ENCODE results near the gene STK16. TPM values are rescaled to one million over a fixed set of nuclear protein-coding genes. Genes with fewer than 3 reads are reported as not detected.
A peak's percentile ranks its signal among the peaks of the same experiment; 100 is the strongest.

Gene STK16
- total RNA-seq, 1 donor from 2014 or later: 26.7 TPM

DNA sequence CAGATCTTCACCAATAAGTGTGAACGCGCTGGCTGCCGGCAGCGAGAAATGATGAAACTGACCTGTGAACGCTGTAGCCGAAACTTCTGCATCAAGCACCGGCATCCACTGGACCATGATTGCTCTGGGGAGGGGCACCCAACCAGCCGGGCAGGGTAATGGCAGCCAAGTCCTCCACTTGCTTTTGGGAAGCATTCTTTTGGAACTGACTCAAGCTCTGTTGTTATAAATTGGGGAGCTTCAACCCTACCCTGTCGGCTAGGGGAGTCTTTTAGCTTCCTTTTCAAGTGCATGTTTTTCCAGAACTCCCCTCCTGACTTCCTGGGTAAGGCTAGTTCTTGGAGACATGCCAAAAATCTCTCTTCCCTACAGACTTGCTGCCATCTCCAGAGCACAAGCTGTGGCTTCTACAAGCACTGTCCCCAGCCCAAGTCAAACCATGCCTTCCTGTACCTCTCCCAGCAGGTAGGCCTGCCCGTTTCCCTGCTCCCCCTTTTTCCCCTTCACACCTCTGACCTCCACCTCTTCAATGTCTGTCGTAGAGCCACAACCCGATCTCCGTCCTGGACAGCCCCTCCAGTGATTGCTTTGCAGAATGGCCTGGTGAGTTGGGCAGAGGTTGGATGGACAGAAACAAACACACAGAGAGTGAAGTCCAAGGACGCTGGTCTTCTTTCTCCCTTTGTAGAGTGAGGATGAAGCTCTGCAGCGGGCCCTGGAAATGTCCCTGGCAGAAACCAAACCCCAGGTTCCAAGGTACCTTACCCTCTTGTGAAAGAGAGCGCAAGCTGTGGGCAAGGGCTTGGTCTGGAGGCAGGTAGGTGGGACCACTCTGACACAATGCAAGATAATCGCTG is 37.2 kb upstream of the STK16 start:
- TF ChIP-seq, protein P1, sequence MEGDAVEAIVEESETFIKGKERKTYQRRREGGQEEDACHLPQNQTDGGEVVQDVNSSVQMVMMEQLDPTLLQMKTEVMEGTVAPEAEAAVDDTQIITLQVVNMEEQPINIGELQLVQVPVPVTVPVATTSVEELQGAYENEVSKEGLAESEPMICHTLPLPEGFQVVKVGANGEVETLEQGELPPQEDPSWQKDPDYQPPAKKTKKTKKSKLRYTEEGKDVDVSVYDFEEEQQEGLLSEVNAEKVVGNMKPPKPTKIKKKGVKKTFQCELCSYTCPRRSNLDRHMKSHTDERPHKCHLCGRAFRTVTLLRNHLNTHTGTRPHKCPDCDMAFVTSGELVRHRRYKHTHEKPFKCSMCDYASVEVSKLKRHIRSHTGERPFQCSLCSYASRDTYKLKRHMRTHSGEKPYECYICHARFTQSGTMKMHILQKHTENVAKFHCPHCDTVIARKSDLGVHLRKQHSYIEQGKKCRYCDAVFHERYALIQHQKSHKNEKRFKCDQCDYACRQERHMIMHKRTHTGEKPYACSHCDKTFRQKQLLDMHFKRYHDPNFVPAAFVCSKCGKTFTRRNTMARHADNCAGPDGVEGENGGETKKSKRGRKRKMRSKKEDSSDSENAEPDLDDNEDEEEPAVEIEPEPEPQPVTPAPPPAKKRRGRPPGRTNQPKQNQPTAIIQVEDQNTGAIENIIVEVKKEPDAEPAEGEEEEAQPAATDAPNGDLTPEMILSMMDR (IDR thresholded peaks at IDR 0.05): no peak
- peak overlapping the region; percentile 76 for H3K4me3 ChIP-seq
- intact Hi-C loops (cut with DNase I): no loop called here
- ATAC-seq (no peak), DNase-seq (no peak)
- H3K9me3 ChIP-seq: no peaks in the 10 kb centered on the region
- H3K27me3 ChIP-seq (ENCODE audit: low read depth): no peaks in the 10 kb centered on the region
- H3K36me3 ChIP-seq: peaks cover 34% of the 10 kb centered on the region
- peak overlapping the region; percentile 91 for H3K27ac ChIP-seq
- peaks cover 19% of the 10 kb centered on the region for H3K4me1 ChIP-seq

GRCh38 chr2:219209236-219210195 is 35.8 kb upstream of the STK16 start:
- Histone ChIP-seq H3K9me3 (no peaks in the 10 kb centered on the region), H3K4me1 (peaks cover 19% of the 10 kb centered on the region), H3K27ac (no peak overlapping the region), H3K36me3 (peaks cover 44% of the 10 kb centered on the region), H3K27me3 (ENCODE audit: low read depth) (no peaks in the 10 kb centered on the region), H3K4me3 (no peak overlapping the region)
- no peak for DNase-seq
- intact Hi-C loops (cut with DNase I): no loop called here
- TF ChIP-seq, protein P1 (IDR thresholded peaks at IDR 0.05): no peak
- ATAC-seq: no peak

DNA sequence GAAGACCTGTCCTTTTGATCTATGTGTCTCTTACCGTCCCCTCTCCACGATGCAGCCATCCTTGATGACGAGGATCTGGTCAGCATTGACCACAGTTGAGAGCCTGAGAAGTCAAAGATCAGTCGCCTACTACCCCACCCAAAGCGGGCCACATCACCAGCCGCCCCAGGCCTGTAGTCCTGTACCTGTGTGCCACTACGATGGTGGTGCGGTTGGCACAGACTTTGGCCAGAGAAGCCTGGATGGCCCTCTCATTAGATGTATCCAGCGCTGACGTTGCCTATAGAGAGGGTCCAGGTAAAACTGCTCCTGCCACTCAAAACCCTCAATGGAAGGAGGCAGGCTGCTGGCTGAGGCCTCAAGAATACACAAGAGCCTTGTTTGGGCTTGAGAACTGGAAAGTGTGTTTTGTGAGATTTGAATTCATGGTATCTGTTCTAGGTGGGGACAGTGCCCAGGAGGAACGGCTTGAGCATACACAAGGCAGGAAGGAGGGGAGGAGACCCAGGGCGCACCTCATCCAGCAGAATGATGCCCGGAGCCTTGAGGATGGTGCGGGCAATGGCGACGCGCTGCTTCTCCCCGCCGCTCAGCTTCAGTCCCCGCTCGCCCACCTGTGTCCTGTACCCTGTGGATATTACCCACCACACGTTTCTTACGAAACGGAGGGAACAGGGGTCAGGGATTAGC is 34.9 kb upstream of the STK16 start:
- H3K36me3 ChIP-seq: peaks cover 52% of the 10 kb centered on the region
- no peak overlapping the region for H3K4me3 ChIP-seq
- DNase-seq: no peak
- TF ChIP-seq, protein P1 (IDR thresholded peaks at IDR 0.05): no peak
- H3K27ac ChIP-seq: no peak overlapping the region
- no peak for ATAC-seq
- intact Hi-C loops (cut with DNase I): no loop called here
- no peaks in the 10 kb centered on the region for H3K9me3 ChIP-seq
- no peaks in the 10 kb centered on the region for H3K27me3 ChIP-seq (ENCODE audit: low read depth)
- H3K4me1 ChIP-seq: peaks cover 19% of the 10 kb centered on the region

- DNase-seq: no peak
- TF ChIP-seq, protein P1 (IDR thresholded peaks at IDR 0.05): no peak
- intact Hi-C loops (cut with DNase I): no loop called here
- ATAC-seq: no peak
- Histone ChIP-seq H3K36me3 (peaks cover 57% of the 10 kb centered on the region), H3K27ac (no peak overlapping the region), H3K9me3 (no peaks in the 10 kb centered on the region), H3K4me3 (no peak overlapping the region), H3K27me3 (ENCODE audit: low read depth) (no peaks in the 10 kb centered on the region), H3K4me1 (peaks cover 17% of the 10 kb centered on the region)
These were observed 34.4 kb upstream of the STK16 start for GRCh38 chr2:219210886-219211362.

- intact Hi-C loops (cut with DNase I): no loop called here
- no peak overlapping the region for H3K4me3 ChIP-seq
- H3K9me3 ChIP-seq: no peaks in the 10 kb centered on the region
- ATAC-seq: no peak
- H3K36me3 ChIP-seq: peaks cover 57% of the 10 kb centered on the region
- TF ChIP-seq, protein P1 (IDR thresholded peaks at IDR 0.05): no peak
- no peak overlapping the region for H3K27ac ChIP-seq
- H3K4me1 ChIP-seq: peaks cover 20% of the 10 kb centered on the region
- DNase-seq: no peak
- H3K27me3 ChIP-seq (ENCODE audit: low read depth): no peaks in the 10 kb centered on the region
These were observed 32.3 kb upstream of the STK16 start for GRCh38 chr2:219213026-219213415.
